Body of pancreas (tissue), 4 donors: ENCODE measurements around the gene TTI1.

Source experiments
- POLR2A ChIP-seq, 3 donors: fragments of 450-650 bp; IDR thresholded peaks; one replicate each; pipeline ENCODE4 v1.6.1; 2016; ENCODE audit warnings: antibody characterized with exemption in 3 of 3, mild to moderate bottlenecking in 2 of 3
- TF ChIP-seq, protein P1 (sequence below), 7 experiments: fragments of 450-650 bp in 4 of 7; fragments of 200-600 bp in 3 of 7; sonication (generic) in 3 of 7; IDR thresholded peaks; one replicate each; pipeline ENCODE4 v1.5.1; 2016 to 2019; ENCODE audit warnings: antibody characterized with exemption in 7 of 7

DNA sequence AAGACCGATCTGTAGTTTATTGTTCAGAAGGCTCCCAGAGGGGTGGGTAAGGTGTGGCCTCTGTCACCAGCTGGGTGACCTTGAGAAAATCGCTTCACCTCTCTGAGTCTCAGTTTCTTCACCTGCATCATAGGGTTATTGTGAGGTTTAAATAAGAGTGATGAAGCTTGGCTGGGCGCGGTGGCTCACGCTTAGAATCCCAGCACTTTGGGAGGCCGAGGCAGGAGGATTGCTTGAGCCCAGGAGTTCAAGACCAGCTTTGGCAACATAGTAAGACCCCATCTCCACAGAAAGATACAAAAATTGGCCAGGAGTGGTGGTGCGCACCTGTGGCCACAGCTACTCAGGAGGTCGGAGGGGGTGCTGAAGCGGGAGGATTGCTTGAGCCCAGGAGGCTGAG, 94.3 kb downstream of the TTI1 start:
- TF ChIP-seq, protein P1, sequence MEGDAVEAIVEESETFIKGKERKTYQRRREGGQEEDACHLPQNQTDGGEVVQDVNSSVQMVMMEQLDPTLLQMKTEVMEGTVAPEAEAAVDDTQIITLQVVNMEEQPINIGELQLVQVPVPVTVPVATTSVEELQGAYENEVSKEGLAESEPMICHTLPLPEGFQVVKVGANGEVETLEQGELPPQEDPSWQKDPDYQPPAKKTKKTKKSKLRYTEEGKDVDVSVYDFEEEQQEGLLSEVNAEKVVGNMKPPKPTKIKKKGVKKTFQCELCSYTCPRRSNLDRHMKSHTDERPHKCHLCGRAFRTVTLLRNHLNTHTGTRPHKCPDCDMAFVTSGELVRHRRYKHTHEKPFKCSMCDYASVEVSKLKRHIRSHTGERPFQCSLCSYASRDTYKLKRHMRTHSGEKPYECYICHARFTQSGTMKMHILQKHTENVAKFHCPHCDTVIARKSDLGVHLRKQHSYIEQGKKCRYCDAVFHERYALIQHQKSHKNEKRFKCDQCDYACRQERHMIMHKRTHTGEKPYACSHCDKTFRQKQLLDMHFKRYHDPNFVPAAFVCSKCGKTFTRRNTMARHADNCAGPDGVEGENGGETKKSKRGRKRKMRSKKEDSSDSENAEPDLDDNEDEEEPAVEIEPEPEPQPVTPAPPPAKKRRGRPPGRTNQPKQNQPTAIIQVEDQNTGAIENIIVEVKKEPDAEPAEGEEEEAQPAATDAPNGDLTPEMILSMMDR (IDR thresholded peaks at IDR 0.05): no peak
- no peak for TF ChIP-seq POLR2A (IDR thresholded peaks at IDR 0.05)
